Fibroblast of lung (primary cell): ENCODE measurements around the gene CYTIP. TPM values are rescaled to one million over a fixed set of nuclear protein-coding genes. Genes with fewer than 3 reads are reported as not detected.

ENCODE experiments used
- DNase-seq, 2 donors: peaks; one replicate each; pipeline versions ENCODE4 v3.0.0 to v3.0.0-alpha.2; 2010; ENCODE audit warnings: low read depth in 2 of 2
- H2AFZ ChIP-seq: 2 replicates; pipeline ENCODE4 v1.5.1; 2012; ENCODE audit warnings: low read length, control low read depth, inconsistent platforms
- H3K27ac ChIP-seq: 2 replicates; pipeline ENCODE4 v1.5.1; 2011; ENCODE audit warnings: low read length, control low read depth; ENCODE audit not compliant: insufficient read depth
- H3K27me3 ChIP-seq: 2 replicates; pipeline ENCODE4 v1.5.1; 2011; ENCODE audit warnings: mild to moderate bottlenecking, low read length; ENCODE audit not compliant: control insufficient read depth, insufficient read depth
- H3K36me3 ChIP-seq: 2 replicates; pipeline ENCODE4 v1.5.1; 2011; ENCODE audit warnings: low read length; ENCODE audit not compliant: control insufficient read depth, insufficient read depth
- H3K4me1 ChIP-seq: 2 replicates; pipeline ENCODE4 v1.5.1; 2011; ENCODE audit warnings: low read length; ENCODE audit not compliant: control insufficient read depth, insufficient read depth; ENCODE audit errors: extremely low read depth
- H3K4me2 ChIP-seq: 2 replicates; pipeline ENCODE4 v1.5.1; 2011; ENCODE audit warnings: low read length, control low read depth; ENCODE audit not compliant: insufficient read depth; ENCODE audit errors: extremely low read depth
- H3K4me3 ChIP-seq, 4 experiments: fragments of 200-600 bp in 1 of 4; sonication (generic) in 1 of 4; replicated peaks in 1 of 4; 2 replicates each; pipeline ENCODE4 v1.5.1; 2011 to 2016; ENCODE audit warnings: low read length in 4 of 4, low read depth in 3 of 4, mild to moderate bottlenecking in 3 of 4, control low read depth in 2 of 4, inconsistent platforms in 1 of 4, mixed read lengths in 1 of 4; ENCODE audit not compliant: insufficient read depth in 1 of 4; ENCODE audit errors: control extremely low read depth in 1 of 4
- H3K79me2 ChIP-seq: 2 replicates; pipeline ENCODE4 v1.5.1; 2012; ENCODE audit warnings: mild to moderate bottlenecking, low read length, inconsistent platforms; ENCODE audit not compliant: control insufficient read depth, insufficient read depth
- H3K9ac ChIP-seq: 2 replicates; pipeline ENCODE4 v1.5.1; 2011; ENCODE audit warnings: mild to moderate bottlenecking, low read length, control low read depth; ENCODE audit not compliant: insufficient read depth
- H3K9me3 ChIP-seq: 2 replicates; pipeline ENCODE4 v1.5.1; 2012; ENCODE audit warnings: low read depth, low read length; ENCODE audit not compliant: control insufficient read depth, insufficient read depth
- H4K20me1 ChIP-seq: 2 replicates; pipeline ENCODE4 v1.5.1; 2011; ENCODE audit warnings: low read length; ENCODE audit not compliant: control insufficient read depth, insufficient read depth; ENCODE audit errors: extremely low read depth
- EZH2 ChIP-seq: IDR thresholded peaks from 2 replicates; pipeline ENCODE4 v1.5.1; 2012; ENCODE audit warnings: low read length, control low read depth, mild to moderate bottlenecking; ENCODE audit errors: missing control alignments
- polyA plus RNA-seq, 2 donors: library from polyadenylated mRNA; depleted of rRNA in 1 of 2; stranded (reverse) in 1 of 2; unstranded in 1 of 2; fragments of >200 nt; gene quantifications; 2 replicates each; pipeline ENCODE4 v1.2.1, GENCODE V29; 2011 to 2012; ENCODE audit warnings: missing spikeins in 1 of 2
- total RNA-seq: library from RNA; depleted of rRNA; stranded (reverse); fragments of >200 nt; gene quantifications from 2 replicates; pipeline ENCODE4 v1.2.1, GENCODE V29; 2014
- TF ChIP-seq, protein P1 (sequence below), 2 donors: IDR thresholded peaks in 1 of 2; conservative IDR thresholded peaks in 1 of 2; 1 replicate in 1 of 2; 2 replicates in 1 of 2; pipeline ENCODE4 v1.5.1; 2011 to 2012; ENCODE audit warnings: low read length in 2 of 2, control low read depth in 1 of 2, inconsistent platforms in 1 of 2, low read depth in 1 of 2, mild to moderate bottlenecking in 1 of 2

The CYTIP gene
- total and polyA plus RNA-seq, 2 donors (not counting 1 experiment from before 2014, with no cell fraction given): 0.17 TPM; not detected in 1

DNA sequence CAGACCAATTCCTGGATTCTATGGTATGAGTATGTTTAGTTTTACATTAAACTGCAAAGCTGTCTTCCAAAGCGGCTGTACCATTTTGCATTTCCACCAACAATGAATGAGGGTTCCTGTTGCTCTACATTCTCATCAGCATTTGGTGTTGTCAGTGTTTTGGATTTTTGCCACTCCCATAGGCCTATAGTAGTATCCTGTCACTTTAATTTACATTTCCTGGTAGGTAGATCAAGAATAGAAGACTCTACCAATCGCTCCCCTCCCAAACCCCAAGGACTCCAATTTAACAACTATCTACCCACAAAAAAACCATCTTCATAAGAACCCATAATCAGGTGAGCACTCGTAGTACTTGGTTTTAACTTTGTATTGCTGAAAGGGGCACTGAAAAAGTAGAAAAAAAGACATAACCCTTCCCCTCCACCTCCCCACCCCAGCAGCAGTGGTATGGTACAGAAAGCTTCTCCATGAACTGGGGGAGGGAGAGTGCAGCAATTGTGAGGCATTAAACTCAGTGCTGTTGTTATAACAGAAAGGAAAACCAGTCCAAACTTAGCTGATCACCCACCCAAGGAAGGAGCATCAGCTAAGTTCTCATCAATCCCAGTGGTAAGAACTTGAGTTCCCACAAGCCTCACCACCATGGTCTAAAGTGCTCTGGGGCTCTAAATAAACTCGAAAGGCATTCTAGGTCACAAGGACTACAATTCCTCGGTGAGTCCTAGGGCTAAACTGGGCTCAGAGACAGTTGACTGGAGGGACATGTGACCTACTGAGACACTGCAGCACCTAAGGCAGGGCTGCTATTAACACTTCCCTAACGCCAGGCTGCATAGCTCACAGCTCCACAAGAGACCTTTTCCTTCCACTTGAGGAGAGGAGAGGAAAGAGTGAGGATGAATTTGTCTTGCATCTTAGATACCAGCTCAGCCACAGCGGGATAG, 35.5 kb upstream of the CYTIP start:
- H3K79me2 ChIP-seq: no peaks in the 10 kb centered on the region
- no peaks in the 10 kb centered on the region for H4K20me1 ChIP-seq
- H3K36me3 ChIP-seq: no peaks in the 10 kb centered on the region
- no peak for DNase-seq
- H3K27me3 ChIP-seq: no peaks in the 10 kb centered on the region
- no peak overlapping the region for H3K27ac ChIP-seq
- no peak overlapping the region for H3K4me3 ChIP-seq
- H3K4me2 ChIP-seq: no peak overlapping the region
- H3K9ac ChIP-seq: no peak overlapping the region
- no peaks in the 10 kb centered on the region for H3K9me3 ChIP-seq
- TF ChIP-seq, protein P1, sequence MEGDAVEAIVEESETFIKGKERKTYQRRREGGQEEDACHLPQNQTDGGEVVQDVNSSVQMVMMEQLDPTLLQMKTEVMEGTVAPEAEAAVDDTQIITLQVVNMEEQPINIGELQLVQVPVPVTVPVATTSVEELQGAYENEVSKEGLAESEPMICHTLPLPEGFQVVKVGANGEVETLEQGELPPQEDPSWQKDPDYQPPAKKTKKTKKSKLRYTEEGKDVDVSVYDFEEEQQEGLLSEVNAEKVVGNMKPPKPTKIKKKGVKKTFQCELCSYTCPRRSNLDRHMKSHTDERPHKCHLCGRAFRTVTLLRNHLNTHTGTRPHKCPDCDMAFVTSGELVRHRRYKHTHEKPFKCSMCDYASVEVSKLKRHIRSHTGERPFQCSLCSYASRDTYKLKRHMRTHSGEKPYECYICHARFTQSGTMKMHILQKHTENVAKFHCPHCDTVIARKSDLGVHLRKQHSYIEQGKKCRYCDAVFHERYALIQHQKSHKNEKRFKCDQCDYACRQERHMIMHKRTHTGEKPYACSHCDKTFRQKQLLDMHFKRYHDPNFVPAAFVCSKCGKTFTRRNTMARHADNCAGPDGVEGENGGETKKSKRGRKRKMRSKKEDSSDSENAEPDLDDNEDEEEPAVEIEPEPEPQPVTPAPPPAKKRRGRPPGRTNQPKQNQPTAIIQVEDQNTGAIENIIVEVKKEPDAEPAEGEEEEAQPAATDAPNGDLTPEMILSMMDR (conservative IDR thresholded peaks at IDR 0.05 in 1 of 2, IDR thresholded peaks at IDR 0.05 in 1 of 2; ENCODE audit: low read depth in 1 of 2, low read length in 2 of 2): no peak
- TF ChIP-seq EZH2: no peak
- H2AFZ ChIP-seq: no peak overlapping the region
- no peaks in the 10 kb centered on the region for H3K4me1 ChIP-seq

DNA sequence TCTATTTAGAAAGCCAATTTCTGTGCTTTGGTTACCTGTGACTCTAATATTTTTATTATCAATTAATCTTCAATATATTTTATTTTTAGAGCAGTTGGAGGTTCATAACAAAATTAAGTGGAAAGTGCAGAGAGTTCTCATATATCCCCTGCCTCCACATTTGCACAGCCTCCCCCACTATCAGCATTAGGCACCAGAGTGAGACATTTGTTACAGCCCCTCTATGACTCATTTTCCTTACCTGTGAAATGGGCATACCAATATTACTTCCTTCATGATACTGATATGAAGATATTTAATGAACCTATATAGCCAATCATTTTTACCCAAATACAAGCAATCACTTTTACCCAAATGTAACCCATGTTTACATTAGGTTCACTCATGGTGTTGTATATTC, 34.0 kb upstream of the CYTIP start:
- DNase-seq: no peak
- H3K27me3 ChIP-seq: no peaks in the 10 kb centered on the region
- TF ChIP-seq, protein P1 (conservative IDR thresholded peaks at IDR 0.05 in 1 of 2, IDR thresholded peaks at IDR 0.05 in 1 of 2; ENCODE audit: low read depth in 1 of 2, low read length in 2 of 2): no peak
- TF ChIP-seq EZH2: no peak

DNA sequence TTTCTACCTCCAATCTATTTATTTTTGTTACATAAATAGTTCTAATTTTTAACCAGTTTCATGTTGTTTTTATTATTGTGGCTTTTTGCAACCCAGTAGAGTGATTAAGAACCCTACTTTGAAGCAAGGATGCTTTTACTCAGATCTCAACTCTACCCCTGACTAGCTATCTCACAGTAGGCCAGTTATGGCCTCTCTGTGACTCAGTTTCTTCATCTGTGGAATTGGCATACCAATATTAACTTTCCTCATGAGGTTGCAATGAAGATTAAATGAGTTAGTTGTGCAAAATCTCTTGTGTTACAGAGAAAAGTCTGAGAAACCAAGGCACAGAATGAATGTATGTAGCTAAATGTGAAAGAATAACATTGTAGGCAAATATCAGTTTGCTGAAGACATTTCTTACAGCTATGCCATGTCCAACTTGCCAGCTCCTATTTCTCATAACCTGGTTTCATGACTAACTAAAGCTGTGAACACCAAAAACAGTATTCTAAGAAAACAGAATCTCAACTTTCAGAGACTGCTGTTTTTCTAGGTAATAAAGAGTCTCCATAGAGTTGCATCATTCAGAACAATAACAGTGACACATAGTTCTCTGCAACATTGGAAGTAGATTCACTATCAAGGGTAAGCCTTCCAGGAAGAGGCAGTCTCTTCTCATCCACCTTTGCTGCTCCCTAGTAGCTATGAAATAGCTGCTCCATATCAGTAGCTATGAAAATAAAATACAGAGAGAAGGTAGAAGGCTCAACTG, 33.2 kb upstream of the CYTIP start:
- H3K4me3 ChIP-seq: no peak overlapping the region
- no peaks in the 10 kb centered on the region for H3K79me2 ChIP-seq
- H4K20me1 ChIP-seq: no peaks in the 10 kb centered on the region
- H3K9me3 ChIP-seq: no peaks in the 10 kb centered on the region
- TF ChIP-seq, protein P1 (conservative IDR thresholded peaks at IDR 0.05 in 1 of 2, IDR thresholded peaks at IDR 0.05 in 1 of 2; ENCODE audit: low read depth in 1 of 2, low read length in 2 of 2): no peak
- TF ChIP-seq EZH2: no peak
- no peak overlapping the region for H3K9ac ChIP-seq
- H3K4me2 ChIP-seq: no peak overlapping the region
- H3K27me3 ChIP-seq: no peaks in the 10 kb centered on the region
- no peaks in the 10 kb centered on the region for H3K4me1 ChIP-seq
- H3K36me3 ChIP-seq: no peaks in the 10 kb centered on the region
- no peak overlapping the region for H3K27ac ChIP-seq
- no peak overlapping the region for H2AFZ ChIP-seq
- DNase-seq: peak in 1 of 2 donors; percentile 10

More for the DNA sequence above, 34.0 kb upstream of the CYTIP start:
- Histone ChIP-seq H3K79me2 (no peaks in the 10 kb centered on the region), H3K9ac (no peak overlapping the region), H3K4me2 (no peak overlapping the region), H3K4me1 (no peaks in the 10 kb centered on the region), H3K27ac (no peak overlapping the region), H2AFZ (no peak overlapping the region), H3K9me3 (no peaks in the 10 kb centered on the region), H4K20me1 (no peaks in the 10 kb centered on the region), H3K36me3 (no peaks in the 10 kb centered on the region), H3K4me3 (no peak overlapping the region)
